Heart left ventricle (tissue), 13 donors: Measurements from ENCODE around the gene RNU7-1.

Experiments used
- POLR2A ChIP-seq, 2 donors: fragments of 450-650 bp; IDR thresholded peaks; one replicate each; pipeline ENCODE4 v1.6.1; 2017; ENCODE audit warnings: antibody characterized with exemption in 2 of 2, mild to moderate bottlenecking in 2 of 2, moderate library complexity in 2 of 2
- TF ChIP-seq, protein P1 (sequence below), 12 donors: fragments of 200-600 bp; sonication (generic) in 4 of 12; IDR thresholded peaks; one replicate each; pipeline versions ENCODE4 v1.5.0 to v1.8.0; 2018 to 2022; ENCODE audit warnings: antibody characterized with exemption in 12 of 12, mild to moderate bottlenecking in 5 of 12
- donor health status: ischemic (EF 13 %, LVEDD 7.1; RV severe dilation, severe dysfunction).
- donor health status: DM: no; HTN: yes; CAD: no.
- donor health status: DM: no; HTN: no; CAD: no.
- donor health status: ischemic (EF 25% LVEDD 6.9; RV normal size, moderate dysfunction).
- donor health status: ischemic (EF 25% LVEDD 5.7; RV mildly dilated, moderate dysfunction).
- donor health status: ischemic (EF 35%, LVEDD 5.7; RV mildly dilated, moderate dysfunction).
- donor health status: nonischemic (EF 11% LVEDD 7.7; RV severe dilation, severe dysfunction).
- donor health status: DM: yes; HTN: yes; CAD: no.
- donor health status: PGD.
- donor health status: ischemic (EF 29% LVEDD 5.4; RV normal size, mild dysfunction).
- donor health status: nonischemic (EF 23%, LVEDD 6.1; RV moderate dilation, normal function).

DNA sequence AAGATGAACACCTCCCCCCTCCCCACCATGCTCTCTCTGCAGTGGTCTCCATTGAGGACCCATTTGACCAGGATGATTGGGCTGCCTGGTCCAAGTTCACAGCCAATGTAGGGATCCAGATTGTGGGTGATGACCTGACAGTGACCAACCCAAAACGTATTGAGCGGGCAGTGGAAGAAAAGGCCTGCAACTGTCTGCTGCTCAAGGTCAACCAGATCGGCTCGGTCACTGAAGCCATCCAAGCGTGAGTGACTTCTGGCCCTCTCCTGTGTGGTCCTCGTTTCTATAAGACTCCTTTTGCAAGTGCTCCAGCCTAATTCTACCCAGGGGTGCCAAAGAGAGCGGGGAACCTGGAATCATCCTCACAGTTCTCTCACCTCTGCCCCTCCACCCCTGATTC lies 22.1 kb upstream of the RNU7-1 start:
- TF ChIP-seq, protein P1, sequence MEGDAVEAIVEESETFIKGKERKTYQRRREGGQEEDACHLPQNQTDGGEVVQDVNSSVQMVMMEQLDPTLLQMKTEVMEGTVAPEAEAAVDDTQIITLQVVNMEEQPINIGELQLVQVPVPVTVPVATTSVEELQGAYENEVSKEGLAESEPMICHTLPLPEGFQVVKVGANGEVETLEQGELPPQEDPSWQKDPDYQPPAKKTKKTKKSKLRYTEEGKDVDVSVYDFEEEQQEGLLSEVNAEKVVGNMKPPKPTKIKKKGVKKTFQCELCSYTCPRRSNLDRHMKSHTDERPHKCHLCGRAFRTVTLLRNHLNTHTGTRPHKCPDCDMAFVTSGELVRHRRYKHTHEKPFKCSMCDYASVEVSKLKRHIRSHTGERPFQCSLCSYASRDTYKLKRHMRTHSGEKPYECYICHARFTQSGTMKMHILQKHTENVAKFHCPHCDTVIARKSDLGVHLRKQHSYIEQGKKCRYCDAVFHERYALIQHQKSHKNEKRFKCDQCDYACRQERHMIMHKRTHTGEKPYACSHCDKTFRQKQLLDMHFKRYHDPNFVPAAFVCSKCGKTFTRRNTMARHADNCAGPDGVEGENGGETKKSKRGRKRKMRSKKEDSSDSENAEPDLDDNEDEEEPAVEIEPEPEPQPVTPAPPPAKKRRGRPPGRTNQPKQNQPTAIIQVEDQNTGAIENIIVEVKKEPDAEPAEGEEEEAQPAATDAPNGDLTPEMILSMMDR (IDR thresholded peaks at IDR 0.05): no peak
- TF ChIP-seq POLR2A (IDR thresholded peaks at IDR 0.05): no peak
